Natural killer cell (primary cell): ENCODE results near the gene FXYD5. TPM values are rescaled to one million over a fixed set of nuclear protein-coding genes. Genes with fewer than 3 reads are reported as not detected.

Experiments used
- ATAC-seq, 3 donors: fragments of 150-1000 bp in 2 of 3; fragments of 200-7000 bp in 1 of 3; cut with Tn5 transposase; 1 replicate in 1 of 3; 2 replicates in 2 of 3; pipeline ENCODE4 v1.10.0; 2021; ENCODE audit warnings: mild to moderate bottlenecking in 2 of 3, moderate library complexity in 2 of 3
- DNase-seq, 2 donors: peaks; one replicate each; pipeline versions ENCODE4 v3.0.0 to v3.0.0-alpha.2; 2013 to 2021; ENCODE audit warnings: mixed read lengths in 1 of 2
- H3K27ac ChIP-seq: one replicate; pipeline ENCODE4 v1.5.1; 2013; ENCODE audit warnings: mild to moderate bottlenecking, low read length
- H3K27me3 ChIP-seq: one replicate; pipeline ENCODE4 v1.6.1; 2013; ENCODE audit warnings: low read length; ENCODE audit not compliant: control insufficient read depth, insufficient read depth
- H3K36me3 ChIP-seq: one replicate; pipeline ENCODE4 v1.6.1; 2013; ENCODE audit warnings: low read length; ENCODE audit not compliant: control insufficient read depth, insufficient read depth
- H3K4me1 ChIP-seq: one replicate; pipeline ENCODE4 v1.6.1; 2013; ENCODE audit warnings: low read length; ENCODE audit not compliant: control insufficient read depth, insufficient read depth
- H3K4me3 ChIP-seq: one replicate; pipeline ENCODE4 v1.5.1; 2013; ENCODE audit warnings: low read length
- H3K9me3 ChIP-seq: one replicate; pipeline ENCODE4 v1.6.1; 2013; ENCODE audit warnings: low read length; ENCODE audit not compliant: control insufficient read depth, insufficient read depth
- H3K27ac Mint-ChIP-seq, 2 donors: one replicate each; pipeline ENCODE4 v1.8.0; 2022; ENCODE audit warnings: mild to moderate bottlenecking in 2 of 2, mixed read lengths in 2 of 2, moderate library complexity in 1 of 2
- H3K27me3 Mint-ChIP-seq, 2 donors: one replicate each; pipeline ENCODE4 v1.8.0; 2022; ENCODE audit warnings: low read depth in 2 of 2, mixed read lengths in 2 of 2
- H3K36me3 Mint-ChIP-seq: one replicate; pipeline ENCODE4 v1.8.0; 2022; ENCODE audit warnings: mixed read lengths
- H3K4me1 Mint-ChIP-seq, 2 donors: one replicate each; pipeline ENCODE4 v1.8.0; 2022; ENCODE audit warnings: mixed read lengths in 2 of 2
- H3K4me3 Mint-ChIP-seq: one replicate; pipeline ENCODE4 v1.8.0; 2022; ENCODE audit warnings: mild to moderate bottlenecking, moderate library complexity, mixed read lengths
- H3K9me3 Mint-ChIP-seq, 2 donors: one replicate each; pipeline ENCODE4 v1.8.0; 2022; ENCODE audit warnings: mixed read lengths in 2 of 2
- WGBS: methylation state at CpG from one replicate; pipeline ENCODE4 v1.1.7; 2013; ENCODE audit warnings: missing lambda C conversion rate; ENCODE audit not compliant: insufficient coverage; 5-methylcytosine and 5-hydroxymethylcytosine counted together
- intact Hi-C: fragments of 100-400 bp; cut with micrococcal nuclease; formaldehyde crosslinking; loops from one replicate; pipeline ENCODE4 v1.14.2; 2022
- total RNA-seq, 4 donors: library from RNA; stranded (reverse); fragments of 120-200 nt in 1 of 4; gene quantifications; one replicate each; pipeline versions ENCODE4 v1.2.3 to v1.2.4, GENCODE V29; 2013 to 2022
- TF ChIP-seq, protein P1 (sequence below): fragments of 200-600 bp; IDR thresholded peaks from one replicate; pipeline ENCODE4 v1.8.0; 2022; ENCODE audit warnings: antibody characterized with exemption

The FXYD5 gene
- total RNA-seq, 3 donors from 2014 or later (not counting 1 experiment from before 2014, with no cell fraction given): 226 to 270 (median 231) TPM

DNA sequence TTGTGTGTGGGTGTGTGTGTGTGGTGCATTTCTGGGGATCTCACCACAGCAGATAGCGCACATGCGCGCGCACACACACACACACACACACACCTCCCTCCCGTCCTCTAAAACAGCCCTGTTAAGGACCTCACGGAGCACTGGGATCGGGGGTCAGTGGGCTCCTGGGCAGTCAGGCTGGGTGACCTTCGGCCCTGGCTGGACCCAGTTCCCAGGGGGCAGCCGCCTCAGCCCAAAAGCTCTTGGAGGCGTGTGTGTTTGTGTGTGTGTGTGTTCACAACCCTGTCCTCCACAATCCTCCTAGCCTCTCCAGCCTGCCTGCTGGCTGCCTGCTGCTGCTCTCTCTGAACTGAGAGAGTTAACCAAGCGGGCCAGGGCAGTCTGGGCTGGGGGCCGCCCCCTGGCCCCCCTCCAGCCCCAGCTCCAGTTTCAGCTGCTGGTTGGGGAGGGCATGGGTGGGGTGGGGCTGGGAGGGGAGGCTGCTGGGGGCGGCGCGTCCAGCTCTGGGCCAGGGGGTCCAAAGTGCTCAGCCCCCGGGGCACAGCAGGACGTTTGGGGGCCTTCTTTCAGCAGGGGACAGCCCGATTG is 16.1 kb upstream of the FXYD5 start, which contains the start of gene FXYD1:
Gene FXYD1, plus strand, starts transcription at position 520 of the 588 bp plus-strand sequence. CDS start 1,256 bp downstream, outside the sequence.
- Mint-ChIP-seq H3K9me3 (no peaks in the 10 kb centered on the region), H3K27me3 (peaks cover 0 to 25% of the 10 kb centered on the region in 2 donors), H3K36me3 (no peaks in the 10 kb centered on the region), H3K4me3 (no peak within 1 kb of the TSS), H3K27ac (peak within 1 kb of the TSS in 1 of 2 donors; percentile 6), H3K4me1 (peaks cover 6 to 31% of the 10 kb centered on the region in 2 donors)
- no peak within 1 kb of the TSS for H3K4me3 ChIP-seq
- ATAC-seq: no peak
- intact Hi-C loops: no loop called here
- 91% methylated on average over 14 of the region's 18 CpGs for WGBS
- no peaks in the 10 kb centered on the region for H3K9me3 ChIP-seq
- peaks cover 11% of the 10 kb centered on the region for H3K27me3 ChIP-seq
- TF ChIP-seq, protein P1, sequence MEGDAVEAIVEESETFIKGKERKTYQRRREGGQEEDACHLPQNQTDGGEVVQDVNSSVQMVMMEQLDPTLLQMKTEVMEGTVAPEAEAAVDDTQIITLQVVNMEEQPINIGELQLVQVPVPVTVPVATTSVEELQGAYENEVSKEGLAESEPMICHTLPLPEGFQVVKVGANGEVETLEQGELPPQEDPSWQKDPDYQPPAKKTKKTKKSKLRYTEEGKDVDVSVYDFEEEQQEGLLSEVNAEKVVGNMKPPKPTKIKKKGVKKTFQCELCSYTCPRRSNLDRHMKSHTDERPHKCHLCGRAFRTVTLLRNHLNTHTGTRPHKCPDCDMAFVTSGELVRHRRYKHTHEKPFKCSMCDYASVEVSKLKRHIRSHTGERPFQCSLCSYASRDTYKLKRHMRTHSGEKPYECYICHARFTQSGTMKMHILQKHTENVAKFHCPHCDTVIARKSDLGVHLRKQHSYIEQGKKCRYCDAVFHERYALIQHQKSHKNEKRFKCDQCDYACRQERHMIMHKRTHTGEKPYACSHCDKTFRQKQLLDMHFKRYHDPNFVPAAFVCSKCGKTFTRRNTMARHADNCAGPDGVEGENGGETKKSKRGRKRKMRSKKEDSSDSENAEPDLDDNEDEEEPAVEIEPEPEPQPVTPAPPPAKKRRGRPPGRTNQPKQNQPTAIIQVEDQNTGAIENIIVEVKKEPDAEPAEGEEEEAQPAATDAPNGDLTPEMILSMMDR: no peak
- no peaks in the 10 kb centered on the region for H3K36me3 ChIP-seq
- no peak for DNase-seq
- H3K27ac ChIP-seq: no peak within 1 kb of the TSS
- H3K4me1 ChIP-seq: peaks cover 33% of the 10 kb centered on the region

DNA sequence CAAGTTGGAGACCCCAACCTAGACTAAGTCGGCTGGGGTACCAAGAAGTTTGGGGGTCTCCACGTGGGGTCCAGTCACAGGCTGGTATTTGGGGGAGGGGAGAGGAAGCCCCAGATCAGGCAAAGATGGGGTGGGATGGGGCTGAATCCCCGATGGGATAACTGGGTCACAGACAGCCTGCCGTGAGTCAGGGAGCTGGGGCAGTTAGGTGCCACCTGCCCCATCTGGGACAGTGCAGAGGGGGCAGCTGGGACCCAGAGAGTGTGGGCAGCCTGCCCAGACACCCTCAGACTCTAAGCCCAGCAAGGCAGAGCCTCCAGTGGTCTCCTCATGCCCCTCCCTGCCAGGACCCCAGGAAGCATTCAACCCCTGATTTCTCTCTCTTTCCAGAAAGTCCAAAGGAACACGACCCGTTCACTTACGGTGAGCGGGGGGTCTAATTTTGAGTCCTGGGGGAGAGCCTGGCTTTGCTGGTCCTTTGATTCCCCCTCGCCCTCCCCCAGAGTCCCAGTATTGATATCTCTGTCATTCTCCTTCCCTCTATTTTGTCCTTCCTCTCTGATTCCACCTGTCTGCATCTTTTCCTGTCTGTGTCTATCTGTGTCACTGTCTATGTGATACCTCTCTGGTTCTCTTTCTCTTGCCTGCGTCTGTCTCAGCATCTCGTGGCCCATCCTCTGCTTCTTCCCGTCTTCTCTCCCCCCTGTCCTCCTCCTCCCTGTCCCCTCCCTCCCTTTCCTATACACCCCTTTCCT is 14.2 kb upstream of the FXYD5 start:
- Mint-ChIP-seq H3K9me3 (no peaks in the 10 kb centered on the region), H3K4me1 (peaks cover 22 to 50% of the 10 kb centered on the region in 2 donors), H3K4me3 (peak overlapping the region; percentile 17), H3K27ac (peak overlapping the region in 1 of 2 donors; percentile 80), H3K27me3 (peaks cover 0 to 23% of the 10 kb centered on the region in 2 donors), H3K36me3 (no peaks in the 10 kb centered on the region)
- DNase-seq (no peak), ATAC-seq (no peak)
- Histone ChIP-seq H3K9me3 (no peaks in the 10 kb centered on the region), H3K36me3 (no peaks in the 10 kb centered on the region), H3K27me3 (peaks cover 11% of the 10 kb centered on the region), H3K27ac (no peak overlapping the region), H3K4me1 (peaks cover 50% of the 10 kb centered on the region), H3K4me3 (no peak overlapping the region)
- TF ChIP-seq, protein P1: no peak
- intact Hi-C loops: loop anchor here (5.0 kb wide), 2 partner anchors 72 to 168 kb away; no protein-coding TSS in a partner anchor
- WGBS: 58% methylated on average over 12 of the region's 12 CpGs

DNA sequence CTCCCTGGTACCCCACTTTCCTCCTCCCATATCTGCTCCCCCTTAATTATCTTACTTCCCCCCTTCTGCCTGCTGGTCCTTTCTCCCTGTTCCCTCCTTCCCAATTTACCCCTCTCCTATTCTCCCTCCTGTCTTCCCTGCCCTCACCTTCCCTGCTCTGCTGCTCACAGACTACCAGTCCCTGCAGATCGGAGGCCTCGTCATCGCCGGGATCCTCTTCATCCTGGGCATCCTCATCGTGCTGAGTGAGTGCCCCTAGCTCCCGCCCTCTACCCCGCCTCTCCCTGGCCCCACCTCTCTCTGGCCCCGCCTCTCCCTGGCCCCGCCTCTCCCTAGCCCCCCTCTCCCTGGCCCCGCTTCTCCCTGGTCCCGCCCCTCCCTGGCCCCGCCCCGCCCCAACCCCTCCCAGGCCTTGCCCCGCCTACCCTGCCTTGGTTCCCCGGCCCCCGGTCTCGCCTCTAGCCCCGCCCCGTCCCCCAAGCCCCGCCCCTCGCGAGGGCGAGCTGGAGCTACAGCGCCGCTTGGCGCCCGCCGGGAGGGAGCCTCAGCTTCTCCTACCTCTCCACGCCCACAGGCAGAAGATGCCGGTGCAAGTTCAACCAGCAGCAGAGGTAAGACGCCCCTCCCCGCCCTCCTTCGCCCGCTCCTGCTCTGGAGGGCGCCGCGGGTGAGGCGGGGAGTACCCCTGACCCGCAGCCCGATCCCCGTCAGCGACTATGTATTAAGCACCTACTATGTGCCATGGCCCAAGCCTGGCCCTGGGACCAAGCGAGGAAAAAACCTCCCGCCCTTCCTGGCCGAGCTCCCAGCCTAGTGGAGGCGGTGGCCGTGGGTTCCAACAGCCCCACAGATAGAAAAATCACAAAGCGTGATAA is 13.3 kb upstream of the FXYD5 start:
- ATAC-seq (peak; percentile 84 to 95 (median 86)), DNase-seq (peak; percentile 84 to 94)
- TF ChIP-seq, protein P1: no peak
- WGBS: 1% methylated on average over 41 of the region's 48 CpGs
- Mint-ChIP-seq H3K4me3 (peak overlapping the region; percentile 76), H3K27ac (peak overlapping the region; percentile 50 to 80), H3K36me3 (no peaks in the 10 kb centered on the region), H3K9me3 (no peaks in the 10 kb centered on the region), H3K4me1 (peaks cover 22 to 50% of the 10 kb centered on the region in 2 donors), H3K27me3 (peaks cover 0 to 23% of the 10 kb centered on the region in 2 donors)
- peak overlapping the region; percentile 32 for H3K4me3 ChIP-seq
- H3K27me3 ChIP-seq: peaks cover 11% of the 10 kb centered on the region
- intact Hi-C loops: loop anchor here (5.0 kb wide), 2 partner anchors 71 to 169 kb away; no protein-coding TSS in a partner anchor
- no peaks in the 10 kb centered on the region for H3K36me3 ChIP-seq
- H3K27ac ChIP-seq: no peak overlapping the region
- peaks cover 46% of the 10 kb centered on the region for H3K4me1 ChIP-seq
- H3K9me3 ChIP-seq: no peaks in the 10 kb centered on the region
